DOHH2 (cell line): Measurements from ENCODE around the gene TBCD.

Experiments used
- CTCF ChIP-seq: fragments of 200-600 bp; sonication (generic); IDR thresholded peaks from one replicate; pipeline ENCODE4 v1.5.1; 2014; ENCODE audit warnings: antibody characterized with exemption, mild to moderate bottlenecking, low read depth, low read length; ENCODE audit not compliant: poor library complexity, severe bottlenecking
- EZH2phosphoT487 ChIP-seq: fragments of 200-600 bp; sonication (generic); IDR thresholded peaks from 2 replicates; pipeline ENCODE4 v1.6.1; 2017; ENCODE audit warnings: borderline replicate concordance, mild to moderate bottlenecking, antibody characterized with exemption, low read length, moderate library complexity, mixed read lengths

DNA sequence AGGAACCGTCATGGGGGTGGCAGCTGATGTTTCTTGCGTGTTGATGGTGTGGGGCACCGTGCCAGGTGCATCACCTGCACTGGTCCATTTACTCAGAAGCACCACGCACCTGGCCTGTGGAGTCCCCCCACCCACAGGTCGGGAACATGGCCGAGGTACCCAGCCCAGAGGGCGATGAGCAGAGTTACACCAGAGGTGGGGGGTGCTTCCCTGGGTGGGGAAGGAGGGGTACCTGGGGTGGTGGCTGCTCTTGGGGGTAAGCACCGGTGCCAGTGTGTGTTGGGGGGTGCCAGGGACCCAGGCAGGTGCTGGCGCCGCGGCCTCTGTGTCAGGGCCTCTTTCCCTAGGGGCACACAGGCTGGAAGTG lies 92.9 kb downstream of the TBCD start:
- TF ChIP-seq CTCF (no peak), EZH2phosphoT487 (no peak)
